Keratinocyte (primary cell): ENCODE data around the gene SNCB.

ENCODE experiments used
- EZH2 ChIP-seq: IDR thresholded peaks from one replicate; pipeline ENCODE4 v1.6.1; 2012; ENCODE audit warnings: inconsistent platforms, mild to moderate bottlenecking, low read length, moderate library complexity
- TF ChIP-seq, protein P1 (sequence below), 3 experiments: IDR thresholded peaks in 1 of 3; conservative IDR thresholded peaks in 1 of 3; optimal IDR thresholded peaks in 1 of 3; 2 replicates in 2 of 3; 3 replicates in 1 of 3; pipeline versions ENCODE3 to v1.5.1; 2011; ENCODE audit warnings: low read length in 3 of 3, mild to moderate bottlenecking in 3 of 3, moderate library complexity in 2 of 3, control low read depth in 1 of 3, inconsistent platforms in 1 of 3; ENCODE audit not compliant: insufficient read depth in 2 of 3; ENCODE audit errors: extremely low read depth in 1 of 3

DNA sequence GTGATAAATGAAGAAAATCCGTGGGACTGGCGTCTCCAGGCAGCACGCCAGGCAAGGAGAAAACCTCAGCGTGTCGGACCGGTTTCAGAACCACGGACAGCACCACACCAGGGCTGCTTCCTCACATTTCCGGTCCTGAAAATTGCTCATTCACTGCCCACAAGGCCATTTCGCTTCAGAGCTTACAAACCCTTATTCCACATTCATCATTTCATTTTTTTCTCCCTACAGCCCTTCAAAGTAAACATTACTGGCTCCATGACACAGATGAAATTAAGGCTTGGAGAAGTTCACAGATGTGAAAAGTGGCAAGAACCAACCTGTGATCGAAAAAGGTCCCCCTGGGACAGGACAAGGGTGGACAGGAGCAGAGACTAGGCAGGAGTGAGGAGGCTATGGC is 18.9 kb downstream of the SNCB start:
- TF ChIP-seq, protein P1, sequence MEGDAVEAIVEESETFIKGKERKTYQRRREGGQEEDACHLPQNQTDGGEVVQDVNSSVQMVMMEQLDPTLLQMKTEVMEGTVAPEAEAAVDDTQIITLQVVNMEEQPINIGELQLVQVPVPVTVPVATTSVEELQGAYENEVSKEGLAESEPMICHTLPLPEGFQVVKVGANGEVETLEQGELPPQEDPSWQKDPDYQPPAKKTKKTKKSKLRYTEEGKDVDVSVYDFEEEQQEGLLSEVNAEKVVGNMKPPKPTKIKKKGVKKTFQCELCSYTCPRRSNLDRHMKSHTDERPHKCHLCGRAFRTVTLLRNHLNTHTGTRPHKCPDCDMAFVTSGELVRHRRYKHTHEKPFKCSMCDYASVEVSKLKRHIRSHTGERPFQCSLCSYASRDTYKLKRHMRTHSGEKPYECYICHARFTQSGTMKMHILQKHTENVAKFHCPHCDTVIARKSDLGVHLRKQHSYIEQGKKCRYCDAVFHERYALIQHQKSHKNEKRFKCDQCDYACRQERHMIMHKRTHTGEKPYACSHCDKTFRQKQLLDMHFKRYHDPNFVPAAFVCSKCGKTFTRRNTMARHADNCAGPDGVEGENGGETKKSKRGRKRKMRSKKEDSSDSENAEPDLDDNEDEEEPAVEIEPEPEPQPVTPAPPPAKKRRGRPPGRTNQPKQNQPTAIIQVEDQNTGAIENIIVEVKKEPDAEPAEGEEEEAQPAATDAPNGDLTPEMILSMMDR (optimal IDR thresholded peaks at IDR 0.05 in 1 of 3, IDR thresholded peaks at IDR 0.05 in 1 of 3, conservative IDR thresholded peaks at IDR 0.05 in 1 of 3; ENCODE audit: extremely low read depth in 1 of 3, insufficient read depth in 2 of 3, low read length in 3 of 3) = no peak
- no peak for TF ChIP-seq EZH2
